Esophagus squamous epithelium (tissue), 4 donors: ENCODE results near the gene KCTD11.

Source experiments
- CTCF ChIP-seq, 6 experiments: fragments of 450-650 bp in 4 of 6; fragments of 200-600 bp in 2 of 6; sonication (generic) in 2 of 6; IDR thresholded peaks; one replicate each; pipeline ENCODE4 v1.5.1; 2016 to 2019; ENCODE audit warnings: antibody characterized with exemption in 6 of 6, mild to moderate bottlenecking in 4 of 6, moderate library complexity in 4 of 6
- POLR2A ChIP-seq, 4 donors: fragments of 450-650 bp; IDR thresholded peaks; one replicate each; pipeline ENCODE4 v1.6.1; 2017; ENCODE audit warnings: antibody characterized with exemption in 4 of 4, mild to moderate bottlenecking in 4 of 4, moderate library complexity in 3 of 4

GRCh38 chr17:7394452-7395191 lies 42.7 kb downstream of the KCTD11 start, which contains the start of gene PLSCR3:
- peak in 4 of 6 experiments; percentile 17 to 48 (median 35) for TF ChIP-seq CTCF (IDR thresholded peaks at IDR 0.05)
- TF ChIP-seq POLR2A (IDR thresholded peaks at IDR 0.05) = peak in 3 of 4 donors; percentile 23 to 94 (median 85)
